SK-N-MC (cell line): Measurements from ENCODE around the gene PEX11G.

Source experiments
- EZH2 ChIP-seq: fragments of 200-600 bp; sonication (generic); IDR thresholded peaks from one replicate; pipeline ENCODE4 v1.6.1; 2017; ENCODE audit warnings: antibody characterized with exemption
- POLR2AphosphoS5 ChIP-seq: IDR thresholded peaks from 2 replicates; pipeline ENCODE4 v1.6.1; 2012; ENCODE audit warnings: mild to moderate bottlenecking, low read depth, low read length, borderline replicate concordance

- TF ChIP-seq EZH2 (no peak), POLR2AphosphoS5 (no peak)
Observed at GRCh38 chr19:7492142-7492541, 3.3 kb upstream of the PEX11G start.
